AG04450 (cell line): ENCODE results near the gene TRIO. TPM values are rescaled to one million over a fixed set of nuclear protein-coding genes. Genes with fewer than 3 reads are reported as not detected.
"Not testable (repeated sequence)": the region's sequence is repeated elsewhere in the genome, so short reads cannot be mapped to it uniquely, and the experiment has no call there.

Experiments used
- CTCF ChIA-PET: fragments of 300-600, 350-600 bp; formaldehyde crosslinking; extraction: SDS; loops from one replicate; lab custom pipeline; 2022; ENCODE audit warnings: antibody characterized with exemption, inconsistent platforms; lab: Charles Lee
- POLR2A ChIA-PET: fragments of 350-600 bp; formaldehyde crosslinking; extraction: SDS; loops from one replicate; lab custom pipeline; 2021; ENCODE audit warnings: antibody characterized with exemption, inconsistent platforms; lab: Yijun Ruan, JAX
- DNase-seq: peaks from one replicate; pipeline ENCODE4 v3.0.0-alpha.2; 2011; ENCODE audit warnings: low read depth, low spot score
- H3K27ac ChIP-seq: one replicate; pipeline ENCODE4 v1.5.1; 2012; ENCODE audit warnings: low read depth, low read length, control low read depth
- H3K27me3 ChIP-seq: one replicate; pipeline ENCODE4 v1.6.0; 2012; ENCODE audit warnings: low read length; ENCODE audit not compliant: control insufficient read depth, insufficient read depth
- H3K4me3 ChIP-seq: 2 replicates; pipeline ENCODE4 v1.5.1; 2011; ENCODE audit warnings: mild to moderate bottlenecking, low read depth, low read length, control low read depth
- H3K9me3 ChIP-seq: 2 replicates; pipeline ENCODE4 v1.5.1; 2012; ENCODE audit warnings: low read length; ENCODE audit not compliant: control insufficient read depth, insufficient read depth
- CTCF ChIP-seq: IDR thresholded peaks from 2 replicates; pipeline ENCODE4 v1.5.1; 2011; ENCODE audit warnings: low read depth, low read length, control low read depth, inconsistent platforms
- polyA plus RNA-seq: library from polyadenylated mRNA; depleted of rRNA; stranded (reverse); fragments of >200 nt; gene quantifications from 2 replicates; pipeline ENCODE4 v1.2.3, GENCODE V29; 2011

TRIO gene
- polyA plus RNA-seq, 1 experiment = 268 TPM

DNA sequence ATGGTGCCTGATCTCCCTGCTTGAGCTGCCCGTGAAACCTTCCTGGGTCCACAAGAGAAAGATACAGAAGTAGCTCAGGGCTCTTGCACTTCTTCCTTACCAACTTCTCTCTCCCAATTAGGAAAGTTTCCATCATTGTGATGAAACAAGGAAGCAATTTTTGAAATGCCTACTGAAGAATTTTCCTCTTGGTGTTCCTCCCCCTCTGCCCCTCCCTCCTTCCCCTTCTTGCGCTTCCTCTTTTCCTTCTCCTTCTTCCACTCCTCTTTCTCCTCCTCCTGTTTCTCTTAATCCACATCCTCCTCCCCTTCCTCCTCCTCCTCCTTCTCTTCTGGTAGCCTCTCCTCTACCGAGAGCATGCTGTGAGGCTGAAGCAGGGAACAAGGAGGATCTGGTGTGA, 402.2 kb downstream of the TRIO start:
- ChIA-PET POLR2A (no interaction called here), CTCF (no interaction called here)
- peaks cover 16% of the 10 kb centered on the region for H3K27me3 ChIP-seq
- H3K9me3 ChIP-seq = no peaks in the 10 kb centered on the region
- no peak for DNase-seq
- no peak for TF ChIP-seq CTCF
- no peak overlapping the region for H3K4me3 ChIP-seq
- H3K27ac ChIP-seq = no peak overlapping the region

DNA sequence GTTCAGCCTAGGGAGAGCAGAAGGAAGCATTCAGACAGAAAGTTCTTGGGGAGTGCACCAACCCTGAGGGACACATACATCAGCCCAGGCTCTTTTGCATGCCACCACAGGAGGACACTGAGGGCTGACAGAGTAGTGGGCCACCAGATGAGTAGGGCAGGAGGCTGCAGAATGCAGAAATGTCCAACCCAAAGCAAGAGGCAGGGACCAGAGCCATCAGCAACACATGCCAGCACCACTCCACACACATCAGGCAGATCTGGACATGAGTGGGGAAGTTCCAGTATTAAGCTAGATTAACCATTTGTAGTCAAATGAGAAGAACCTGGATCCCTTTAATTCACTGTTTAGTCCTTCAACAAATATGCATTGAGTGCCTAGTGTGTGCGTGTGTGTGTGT, 402.7 kb downstream of the TRIO start:
- ChIA-PET CTCF (no interaction called here), POLR2A (no interaction called here)
- H3K27me3 ChIP-seq = peaks cover 16% of the 10 kb centered on the region
- no peak for DNase-seq
- H3K4me3 ChIP-seq = no peak overlapping the region
- H3K9me3 ChIP-seq = no peaks in the 10 kb centered on the region
- H3K27ac ChIP-seq = no peak overlapping the region
- TF ChIP-seq CTCF = no peak

GRCh38 chr5:14547666-14548065, 404.5 kb downstream of the TRIO start:
- no peak for TF ChIP-seq CTCF
- no peak overlapping the region for H3K27ac ChIP-seq
- peaks cover 22% of the 10 kb centered on the region for H3K27me3 ChIP-seq
- ChIA-PET CTCF (no interaction called here), POLR2A (no interaction called here)
- no peak overlapping the region for H3K4me3 ChIP-seq
- no peaks in the 10 kb centered on the region for H3K9me3 ChIP-seq
- no peak for DNase-seq

GRCh38 chr5:14551211-14551610, 408.1 kb downstream of the TRIO start:
- H3K27ac ChIP-seq = no peak overlapping the region
- TF ChIP-seq CTCF = no peak
- peaks cover 22% of the 10 kb centered on the region for H3K27me3 ChIP-seq
- POLR2A ChIA-PET = no interaction called here
- H3K9me3 ChIP-seq = no peaks in the 10 kb centered on the region
- DNase-seq = no peak
- CTCF ChIA-PET = no interaction called here
- no peak overlapping the region for H3K4me3 ChIP-seq

DNA sequence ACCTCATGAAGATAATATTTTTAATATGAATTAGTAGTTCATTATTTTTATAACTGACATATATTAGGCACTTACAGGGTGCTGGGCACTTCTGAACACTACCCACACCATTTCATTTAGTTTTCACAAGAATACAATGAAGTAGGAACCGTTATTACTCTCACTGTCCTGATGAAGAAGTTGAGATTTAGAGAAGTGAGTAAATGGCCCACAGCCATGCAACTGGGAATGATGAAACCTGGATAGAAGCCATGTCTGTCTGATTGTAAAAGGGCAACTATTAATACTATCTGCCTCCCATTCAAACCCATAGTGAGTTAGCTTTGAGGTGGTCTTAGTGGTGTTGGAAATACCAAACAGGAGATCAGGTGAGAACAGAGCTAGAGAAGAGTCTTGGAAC, 408.9 kb downstream of the TRIO start:
- no peak for DNase-seq
- H3K9me3 ChIP-seq = no peaks in the 10 kb centered on the region
- TF ChIP-seq CTCF = no peak
- ChIA-PET POLR2A (interaction anchor here (0.6 kb wide), 1 partner anchor 328 kb away, joined by 5 read pairs; no protein-coding TSS in a partner anchor), CTCF (no interaction called here)
- no peak overlapping the region for H3K27ac ChIP-seq
- H3K27me3 ChIP-seq = peaks cover 17% of the 10 kb centered on the region
- H3K4me3 ChIP-seq = no peak overlapping the region

DNA sequence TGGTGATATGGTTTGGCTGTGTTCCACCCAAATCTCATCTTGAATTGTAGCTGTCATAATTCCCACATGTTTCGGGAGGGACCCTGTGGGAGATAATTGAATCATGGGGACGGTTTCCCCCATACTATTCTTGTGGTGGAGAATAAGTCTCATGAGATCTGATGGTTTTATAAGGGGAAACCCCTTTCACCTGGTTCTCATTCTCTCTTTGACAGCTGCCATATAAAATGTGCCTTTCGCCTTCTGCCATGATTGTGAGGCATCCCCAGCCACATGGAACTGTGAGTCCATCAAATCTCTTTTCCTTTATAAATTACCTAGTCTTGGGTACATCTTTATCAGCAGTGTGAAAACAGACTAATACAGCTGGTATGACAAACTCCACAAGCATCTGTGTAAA, 411.1 kb downstream of the TRIO start:
- H3K27ac ChIP-seq, DNase-seq, POLR2A ChIA-PET, H3K9me3 ChIP-seq, H3K4me3 ChIP-seq, CTCF ChIA-PET: not testable (repeated sequence)
- peaks cover 19% of the 10 kb centered on the region for H3K27me3 ChIP-seq
